IgD-negative memory B cell (primary cell): ENCODE data around the gene GRIN1. TPM values are rescaled to one million over a fixed set of nuclear protein-coding genes. Genes with fewer than 3 reads are reported as not detected.

Source experiments
- H3K27ac Mint-ChIP-seq, 3 donors: one replicate each; pipeline ENCODE4 v1.8.0; 2020 to 2022; ENCODE audit warnings: mild to moderate bottlenecking in 3 of 3, mixed read lengths in 3 of 3, moderate library complexity in 1 of 3
- H3K27me3 Mint-ChIP-seq: one replicate; pipeline ENCODE4 v1.8.0; 2021; ENCODE audit warnings: mixed read lengths
- H3K36me3 Mint-ChIP-seq: one replicate; pipeline ENCODE4 v1.8.0; 2020; ENCODE audit warnings: mild to moderate bottlenecking, mixed read lengths
- H3K4me1 Mint-ChIP-seq, 3 donors: one replicate each; pipeline ENCODE4 v1.8.0; 2020 to 2022; ENCODE audit warnings: mixed read lengths in 3 of 3, mild to moderate bottlenecking in 1 of 3
- H3K4me3 Mint-ChIP-seq, 4 donors: one replicate each; pipeline ENCODE4 v1.8.0; 2020 to 2022; ENCODE audit warnings: mild to moderate bottlenecking in 4 of 4, mixed read lengths in 4 of 4, moderate library complexity in 3 of 4
- H3K9me3 Mint-ChIP-seq, 3 donors: one replicate each; pipeline ENCODE4 v1.8.0; 2020 to 2021; ENCODE audit warnings: mixed read lengths in 3 of 3, mild to moderate bottlenecking in 1 of 3
- polyA plus RNA-seq: library from polyadenylated mRNA; unstranded; fragments of 300-500 nt; fragmentation: Illumina TruSeq; gene quantifications from one replicate; pipeline ENCODE4 v1.2.3, GENCODE V29; 2021

Gene GRIN1
- polyA plus RNA-seq, 1 donor from 2014 or later = not detected

DNA sequence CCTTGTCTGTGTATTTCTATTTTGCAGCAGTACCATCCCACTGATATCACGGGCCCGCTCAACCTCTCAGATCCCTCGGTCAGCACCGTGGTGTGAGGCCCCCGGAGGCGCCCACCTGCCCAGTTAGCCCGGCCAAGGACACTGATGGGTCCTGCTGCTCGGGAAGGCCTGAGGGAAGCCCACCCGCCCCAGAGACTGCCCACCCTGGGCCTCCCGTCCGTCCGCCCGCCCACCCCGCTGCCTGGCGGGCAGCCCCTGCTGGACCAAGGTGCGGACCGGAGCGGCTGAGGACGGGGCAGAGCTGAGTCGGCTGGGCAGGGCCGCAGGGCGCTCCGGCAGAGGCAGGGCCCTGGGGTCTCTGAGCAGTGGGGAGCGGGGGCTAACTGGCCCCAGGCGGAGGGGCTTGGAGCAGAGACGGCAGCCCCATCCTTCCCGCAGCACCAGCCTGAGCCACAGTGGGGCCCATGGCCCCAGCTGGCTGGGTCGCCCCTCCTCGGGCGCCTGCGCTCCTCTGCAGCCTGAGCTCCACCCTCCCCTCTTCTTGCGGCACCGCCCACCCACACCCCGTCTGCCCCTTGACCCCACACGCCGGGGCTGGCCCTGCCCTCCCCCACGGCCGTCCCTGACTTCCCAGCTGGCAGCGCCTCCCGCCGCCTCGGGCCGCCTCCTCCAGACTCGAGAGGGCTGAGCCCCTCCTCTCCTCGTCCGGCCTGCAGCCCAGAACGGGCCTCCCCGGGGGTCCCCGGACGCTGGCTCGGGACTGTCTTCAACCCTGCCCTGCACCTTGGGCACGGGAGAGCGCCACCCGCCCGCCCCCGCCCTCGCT is 29.0 kb downstream of the GRIN1 start:
- H3K27ac Mint-ChIP-seq = no peak overlapping the region
- H3K4me1 Mint-ChIP-seq = peaks cover 0 to 2% (median 0%) of the 10 kb centered on the region in 3 donors
- peaks cover 32% of the 10 kb centered on the region for H3K27me3 Mint-ChIP-seq
- H3K36me3 Mint-ChIP-seq = no peaks in the 10 kb centered on the region
- peak overlapping the region in 1 of 4 donors; percentile 72 for H3K4me3 Mint-ChIP-seq
- H3K9me3 Mint-ChIP-seq = no peaks in the 10 kb centered on the region

DNA sequence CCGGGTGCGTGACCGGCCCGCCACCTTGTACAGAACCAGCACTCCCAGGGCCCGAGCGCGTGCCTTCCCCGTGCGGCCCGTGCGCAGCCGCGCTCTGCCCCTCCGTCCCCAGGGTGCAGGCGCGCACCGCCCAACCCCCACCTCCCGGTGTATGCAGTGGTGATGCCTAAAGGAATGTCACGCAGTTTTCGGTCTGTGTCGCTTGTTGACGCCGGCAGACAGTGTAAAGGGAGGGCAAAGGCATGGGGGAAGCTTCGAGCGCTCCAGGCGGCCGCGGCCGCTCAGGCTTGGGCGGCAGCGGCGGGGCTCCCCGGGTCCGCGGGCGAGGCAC is 29.6 kb downstream of the GRIN1 start:
- Mint-ChIP-seq H3K36me3 (no peaks in the 10 kb centered on the region), H3K27me3 (peaks cover 27% of the 10 kb centered on the region), H3K9me3 (no peaks in the 10 kb centered on the region), H3K4me1 (peaks cover 0 to 2% (median 0%) of the 10 kb centered on the region in 3 donors), H3K4me3 (peak overlapping the region in 2 of 4 donors; percentile 28 to 48), H3K27ac (no peak overlapping the region)

DNA sequence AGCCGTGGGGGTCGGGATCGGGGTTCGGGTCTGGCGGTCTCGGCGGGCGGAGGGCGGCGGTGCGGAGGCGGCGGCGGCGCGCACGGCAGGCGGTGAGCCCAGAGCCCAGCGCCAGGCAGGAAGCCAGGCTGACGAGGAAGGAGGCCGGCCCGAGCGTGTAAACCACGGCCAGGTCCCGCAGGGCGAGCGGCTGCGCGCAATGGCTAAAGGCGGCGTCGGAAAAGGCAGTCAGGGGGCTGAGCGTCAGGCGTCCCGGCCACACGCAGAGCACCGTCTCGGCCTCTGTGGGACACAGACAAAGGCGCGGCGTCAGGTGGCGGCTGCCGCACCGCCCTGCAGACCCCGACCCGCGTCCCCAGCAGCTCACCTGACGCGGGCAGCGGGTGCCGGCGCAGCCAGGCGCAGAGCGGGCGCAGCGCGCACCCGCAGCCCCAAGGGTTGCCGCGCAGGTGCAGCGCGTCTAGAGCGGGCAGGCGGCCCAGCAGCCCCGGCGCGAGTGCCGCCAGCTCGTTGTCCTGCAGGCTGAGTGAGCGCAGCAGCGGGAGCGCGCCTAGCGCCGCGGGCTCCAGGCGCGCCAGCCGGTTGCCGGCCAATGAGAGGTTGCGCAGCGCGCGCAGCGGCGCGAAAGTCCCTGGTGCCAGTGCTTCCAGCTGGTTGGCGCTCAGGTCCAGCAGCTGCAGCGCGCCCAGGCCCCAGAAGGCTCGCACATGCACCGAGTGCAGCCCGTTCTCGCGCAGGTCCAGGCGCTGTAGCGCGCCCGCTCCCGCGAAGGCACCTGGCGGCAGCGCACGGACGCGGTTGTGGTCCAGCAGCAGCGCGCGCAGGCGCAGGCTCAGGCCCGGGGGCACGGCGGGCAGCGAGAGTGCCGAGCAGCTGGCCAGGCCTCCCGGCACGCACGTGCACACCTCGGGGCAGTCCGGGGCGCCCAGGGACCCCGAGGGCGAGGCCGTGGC is 30.2 kb downstream of the GRIN1 start:
- Mint-ChIP-seq H3K27ac (no peak overlapping the region), H3K4me3 (peak overlapping the region in 3 of 4 donors; percentile 38 to 66 (median 51)), H3K9me3 (no peaks in the 10 kb centered on the region), H3K27me3 (peaks cover 26% of the 10 kb centered on the region), H3K36me3 (no peaks in the 10 kb centered on the region), H3K4me1 (peaks cover 0 to 2% (median 0%) of the 10 kb centered on the region in 3 donors)

DNA sequence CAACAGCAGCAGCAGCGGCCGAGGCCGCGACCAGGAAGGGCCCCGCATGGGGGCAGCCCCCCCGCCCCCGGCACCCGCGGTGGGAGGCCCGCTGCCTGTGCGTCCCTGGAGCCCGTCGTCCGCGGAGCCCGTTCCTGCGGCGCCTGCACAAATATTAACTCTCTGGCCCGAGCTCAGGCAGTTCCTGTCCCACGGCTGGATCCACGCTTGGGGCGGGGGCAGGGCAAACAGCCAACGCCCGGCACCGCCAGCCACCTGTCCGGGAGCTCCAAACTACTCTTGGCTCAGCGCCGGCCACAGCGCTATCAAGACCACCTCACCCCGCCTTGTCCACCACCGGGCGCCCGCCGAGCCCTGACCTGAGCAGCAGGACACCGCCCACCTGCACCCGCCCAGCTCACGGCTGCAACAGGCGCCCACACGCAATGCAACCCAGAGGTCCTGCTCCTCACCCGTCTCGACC is 31.0 kb downstream of the GRIN1 start, which contains the start of gene LRRC26:
TSS of gene LRRC26 (minus strand) at position 156 of the 463 bp plus-strand sequence. CDS start at position 48, 108 bp downstream.
- H3K9me3 Mint-ChIP-seq = no peaks in the 10 kb centered on the region
- H3K36me3 Mint-ChIP-seq = no peaks in the 10 kb centered on the region
- peak within 1 kb of the TSS in 3 of 4 donors; percentile 38 to 66 (median 51) for H3K4me3 Mint-ChIP-seq
- H3K27me3 Mint-ChIP-seq = peaks cover 26% of the 10 kb centered on the region
- H3K27ac Mint-ChIP-seq = peak within 1 kb of the TSS in 2 of 3 donors; percentile 53 to 71
- H3K4me1 Mint-ChIP-seq = peaks cover 0 to 2% (median 0%) of the 10 kb centered on the region in 3 donors

DNA sequence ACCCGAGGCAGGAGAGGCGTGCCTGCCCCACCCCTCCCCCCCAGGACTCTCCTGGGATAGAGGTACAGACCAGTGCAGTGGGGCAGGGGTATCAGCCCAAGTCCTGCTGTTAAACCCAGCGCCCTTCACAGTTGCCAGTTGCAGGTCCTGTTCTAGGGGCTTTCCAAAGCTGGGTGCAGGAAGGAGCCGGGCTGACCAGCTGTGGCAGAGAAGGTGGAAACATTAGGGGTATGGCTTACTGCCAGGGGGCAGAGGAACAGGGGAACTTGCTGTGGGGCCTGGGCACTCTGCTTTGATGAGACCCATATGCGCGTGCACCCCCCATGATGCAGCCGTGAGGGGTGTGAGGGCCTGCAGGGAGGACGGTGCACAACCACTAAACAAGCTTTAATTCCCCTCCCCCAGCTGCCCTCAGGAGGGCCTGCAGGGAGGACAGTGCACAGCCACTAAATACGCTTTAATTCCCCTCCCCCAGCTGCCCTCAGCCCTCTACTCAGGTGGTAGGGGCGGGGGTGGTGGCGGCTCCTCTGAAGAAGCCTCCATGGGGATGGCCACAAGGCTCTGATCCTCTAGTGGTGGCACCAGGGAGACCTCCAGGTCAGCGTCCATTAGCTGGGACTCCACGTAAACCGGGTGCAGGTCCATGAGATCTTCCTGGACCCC is 31.7 kb downstream of the GRIN1 start:
- no peaks in the 10 kb centered on the region for H3K9me3 Mint-ChIP-seq
- no peaks in the 10 kb centered on the region for H3K36me3 Mint-ChIP-seq
- H3K4me3 Mint-ChIP-seq = no peak overlapping the region
- H3K4me1 Mint-ChIP-seq = peaks cover 0 to under 1% (median 0%) of the 10 kb centered on the region in 3 donors
- H3K27me3 Mint-ChIP-seq = peaks cover 20% of the 10 kb centered on the region
- H3K27ac Mint-ChIP-seq = peak overlapping the region in 1 of 3 donors; percentile 71

DNA sequence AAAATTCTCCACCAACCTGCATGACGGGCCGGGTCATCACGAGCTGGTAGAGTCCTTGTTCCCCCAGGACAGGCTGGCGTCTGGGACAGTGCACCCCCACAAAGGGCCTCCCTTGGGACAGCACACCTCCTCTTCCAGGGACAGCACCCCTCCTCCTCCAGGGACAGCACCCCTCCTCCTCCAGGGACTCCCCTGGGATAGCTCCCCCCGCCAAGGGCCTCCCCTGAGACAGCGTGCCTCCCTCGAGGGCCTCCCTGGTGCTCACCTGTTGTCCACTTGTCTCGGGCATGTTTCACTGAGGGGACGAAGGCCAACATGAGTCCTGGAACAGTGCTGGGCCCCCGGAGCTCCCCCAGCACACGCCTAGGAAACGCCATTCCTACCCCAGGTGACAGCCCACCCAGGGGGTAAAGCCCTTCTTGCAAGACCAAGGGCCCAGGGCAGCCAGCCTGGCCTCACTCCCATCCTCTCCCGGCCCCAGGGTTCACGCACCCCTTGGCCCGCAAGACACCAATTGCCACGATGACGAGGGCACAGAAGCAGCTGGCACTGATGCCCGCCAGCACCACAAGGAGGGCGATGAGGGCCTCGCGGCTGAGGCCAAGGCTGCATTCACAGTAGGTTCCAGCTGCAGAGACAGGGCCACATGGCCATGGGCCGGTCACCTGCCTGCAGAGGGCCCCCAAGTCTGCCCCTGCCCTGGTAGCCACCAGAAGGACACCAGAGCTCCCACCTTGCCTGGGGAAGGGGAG is 32.4 kb downstream of the GRIN1 start:
- H3K27ac Mint-ChIP-seq = peak overlapping the region in 1 of 3 donors; percentile 28
- peaks cover 0 to 2% (median 0%) of the 10 kb centered on the region in 3 donors for H3K4me1 Mint-ChIP-seq
- H3K4me3 Mint-ChIP-seq = no peak overlapping the region
- no peaks in the 10 kb centered on the region for H3K9me3 Mint-ChIP-seq
- H3K36me3 Mint-ChIP-seq = no peaks in the 10 kb centered on the region
- peaks cover 19% of the 10 kb centered on the region for H3K27me3 Mint-ChIP-seq

DNA sequence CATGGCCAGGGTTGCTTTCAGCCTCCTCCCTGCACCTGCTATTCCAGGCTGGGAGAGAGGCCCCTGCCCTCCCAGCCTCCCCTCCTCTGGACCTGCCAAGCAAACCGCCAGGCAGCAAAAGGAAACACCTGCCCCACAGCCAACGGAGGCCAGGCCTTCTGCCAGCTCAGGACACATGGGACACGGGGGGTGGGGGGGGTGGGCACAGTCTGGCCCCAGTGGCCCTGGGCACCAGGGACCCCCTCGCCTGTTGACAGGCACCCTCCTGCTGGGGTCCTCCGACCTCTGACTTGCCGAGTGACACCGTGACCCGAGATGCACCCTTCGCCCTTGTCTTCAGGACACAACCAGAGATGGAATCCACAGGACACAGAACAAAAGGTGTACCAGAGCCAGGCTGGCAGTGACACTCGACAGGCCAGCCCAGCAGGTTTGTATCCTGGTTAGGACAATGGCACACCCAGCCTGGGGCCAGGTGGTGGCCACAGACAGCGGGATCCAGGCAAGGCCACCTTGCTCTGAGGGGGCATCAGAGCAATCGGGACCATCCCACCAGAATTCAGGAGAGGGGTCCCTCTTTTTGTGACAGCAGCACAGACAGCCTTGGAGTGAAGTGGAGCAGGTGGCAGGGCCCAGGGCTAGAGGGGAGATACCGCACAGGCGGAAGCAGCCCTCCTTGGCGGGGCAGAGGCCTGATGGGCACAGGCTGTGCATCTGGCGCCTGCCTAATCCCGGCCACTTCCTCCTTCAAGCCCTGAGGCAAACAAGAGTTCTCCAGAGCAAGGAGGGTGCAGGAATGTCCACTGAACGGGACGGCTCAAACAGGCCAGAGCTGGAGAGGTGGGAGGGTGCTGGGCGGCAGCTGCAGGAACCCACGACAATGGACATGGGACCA is 34.2 kb downstream of the GRIN1 start:
- Mint-ChIP-seq H3K27me3 (peaks cover 12% of the 10 kb centered on the region), H3K4me1 (peaks cover 0 to 3% (median 0%) of the 10 kb centered on the region in 3 donors), H3K36me3 (no peaks in the 10 kb centered on the region)

DNA sequence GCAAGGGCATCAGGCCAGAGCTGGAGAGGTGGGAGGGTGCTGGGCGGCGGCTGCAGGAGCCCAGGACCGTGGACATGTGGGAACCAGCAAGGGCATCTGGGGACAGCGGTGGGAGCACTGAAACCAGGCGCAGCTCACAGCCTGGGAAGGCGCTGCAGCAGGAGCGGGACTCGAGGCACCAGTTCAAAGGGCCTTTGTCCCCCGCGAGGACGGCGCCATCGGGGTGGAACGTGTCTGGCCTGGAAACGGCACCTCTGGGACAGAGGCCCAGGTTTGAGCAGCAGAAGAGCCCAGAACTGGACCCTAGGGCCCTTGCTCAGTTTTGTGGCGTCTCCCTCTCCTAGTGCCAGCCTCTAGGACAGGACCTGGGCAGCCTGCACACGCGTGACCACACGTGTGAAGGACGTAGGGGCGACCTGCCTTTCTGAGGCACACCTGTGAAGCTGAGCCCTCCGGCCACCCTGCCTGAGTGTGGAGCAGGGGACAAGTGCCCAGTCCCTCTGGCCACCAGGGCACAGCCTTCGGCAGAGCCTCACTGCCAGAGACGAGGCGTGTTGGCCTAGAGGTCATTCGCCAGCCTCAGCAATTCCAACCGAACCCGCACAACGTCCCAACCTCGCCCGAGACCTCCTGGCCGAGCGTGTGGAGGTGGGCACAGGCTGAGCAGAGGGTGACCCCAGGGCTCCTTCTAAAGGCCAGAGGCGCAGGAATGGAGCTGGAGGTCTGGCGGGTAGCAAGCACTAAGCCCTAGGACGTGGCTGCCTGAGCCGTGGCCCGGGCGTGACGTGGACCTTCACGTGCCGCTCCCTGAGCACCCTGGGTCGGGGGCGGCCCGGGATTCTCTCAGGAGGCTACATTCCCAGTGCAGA is 35.1 kb downstream of the GRIN1 start:
- Mint-ChIP-seq H3K27me3 (peaks cover 9% of the 10 kb centered on the region), H3K27ac (peak overlapping the region in 2 of 3 donors; percentile 45 to 50), H3K36me3 (no peaks in the 10 kb centered on the region), H3K4me3 (no peak overlapping the region), H3K9me3 (no peaks in the 10 kb centered on the region), H3K4me1 (peaks cover 0 to 3% (median 0%) of the 10 kb centered on the region in 3 donors)

More for the DNA sequence above, 34.2 kb downstream of the GRIN1 start:
- Mint-ChIP-seq H3K27ac (peak overlapping the region in 2 of 3 donors; percentile 43 to 45), H3K4me3 (peak overlapping the region in 1 of 4 donors; percentile 65), H3K9me3 (no peaks in the 10 kb centered on the region)

DNA sequence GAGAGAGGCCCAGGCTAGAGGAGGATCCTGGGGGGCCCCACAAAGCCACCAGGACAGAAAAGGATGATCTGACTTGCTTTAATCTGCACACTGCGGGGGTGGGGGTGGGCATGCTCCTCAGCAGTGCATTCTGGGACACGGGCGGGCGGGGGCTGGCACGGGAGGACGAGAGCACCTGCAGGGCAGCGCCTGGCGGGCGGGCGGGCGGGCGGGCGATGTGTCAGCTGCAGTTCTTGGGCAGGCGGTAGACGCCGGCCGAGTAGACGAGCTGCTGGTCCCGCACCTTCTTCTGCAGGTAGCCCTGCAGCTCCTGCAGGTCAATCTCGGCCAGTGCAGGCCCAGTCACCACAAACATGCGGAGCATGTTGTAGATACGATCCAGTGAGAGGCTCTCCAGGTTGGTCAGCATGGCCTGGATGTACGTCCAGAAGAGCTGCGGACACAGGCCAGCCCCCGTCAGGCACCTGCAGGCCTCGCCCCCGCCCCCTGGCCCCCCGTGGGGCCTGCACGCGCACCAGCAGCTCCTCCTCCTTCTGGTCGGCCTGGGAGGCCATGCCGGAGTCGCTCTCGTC is 35.9 kb downstream of the GRIN1 start:
- peaks cover 9% of the 10 kb centered on the region for H3K27me3 Mint-ChIP-seq
- H3K4me3 Mint-ChIP-seq = no peak overlapping the region
- H3K4me1 Mint-ChIP-seq = peaks cover 0 to 3% (median 0%) of the 10 kb centered on the region in 3 donors
- no peaks in the 10 kb centered on the region for H3K9me3 Mint-ChIP-seq
- no peak overlapping the region for H3K27ac Mint-ChIP-seq
- H3K36me3 Mint-ChIP-seq = no peaks in the 10 kb centered on the region

DNA sequence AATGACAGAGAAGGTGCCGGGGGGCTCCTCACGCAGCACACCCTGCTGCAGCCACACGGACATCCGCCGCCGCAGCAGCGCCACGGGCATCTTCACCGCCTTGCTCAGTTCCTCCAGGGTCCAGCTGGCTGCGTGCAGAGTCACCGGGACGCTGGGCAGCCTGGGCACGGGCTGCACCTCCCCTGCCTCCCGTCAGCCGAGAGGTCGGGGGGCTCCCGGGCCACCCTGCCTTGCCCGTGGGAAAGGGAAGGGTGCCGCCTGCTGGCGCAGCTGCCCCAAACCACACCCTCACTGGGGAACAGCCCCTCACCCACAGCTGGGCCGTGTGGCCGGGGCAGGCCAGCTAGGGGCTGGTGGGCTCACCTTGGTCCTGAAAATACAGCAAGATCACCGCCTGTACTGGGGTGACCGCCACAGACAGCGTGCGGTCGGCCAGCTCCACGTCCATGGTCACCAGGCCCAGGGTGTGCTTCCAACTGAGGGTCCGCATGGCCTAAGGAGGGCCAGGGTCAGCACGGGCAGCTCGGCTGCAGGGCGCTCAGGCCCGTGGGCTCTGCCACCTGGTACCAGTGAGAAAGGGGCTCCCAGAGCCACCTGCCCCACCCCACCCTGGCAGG is 36.5 kb downstream of the GRIN1 start:
- Mint-ChIP-seq H3K27me3 (peaks cover 4% of the 10 kb centered on the region), H3K9me3 (no peaks in the 10 kb centered on the region), H3K36me3 (no peaks in the 10 kb centered on the region), H3K4me1 (peaks cover 0 to 3% (median 0%) of the 10 kb centered on the region in 3 donors), H3K4me3 (no peak overlapping the region), H3K27ac (no peak overlapping the region)

DNA sequence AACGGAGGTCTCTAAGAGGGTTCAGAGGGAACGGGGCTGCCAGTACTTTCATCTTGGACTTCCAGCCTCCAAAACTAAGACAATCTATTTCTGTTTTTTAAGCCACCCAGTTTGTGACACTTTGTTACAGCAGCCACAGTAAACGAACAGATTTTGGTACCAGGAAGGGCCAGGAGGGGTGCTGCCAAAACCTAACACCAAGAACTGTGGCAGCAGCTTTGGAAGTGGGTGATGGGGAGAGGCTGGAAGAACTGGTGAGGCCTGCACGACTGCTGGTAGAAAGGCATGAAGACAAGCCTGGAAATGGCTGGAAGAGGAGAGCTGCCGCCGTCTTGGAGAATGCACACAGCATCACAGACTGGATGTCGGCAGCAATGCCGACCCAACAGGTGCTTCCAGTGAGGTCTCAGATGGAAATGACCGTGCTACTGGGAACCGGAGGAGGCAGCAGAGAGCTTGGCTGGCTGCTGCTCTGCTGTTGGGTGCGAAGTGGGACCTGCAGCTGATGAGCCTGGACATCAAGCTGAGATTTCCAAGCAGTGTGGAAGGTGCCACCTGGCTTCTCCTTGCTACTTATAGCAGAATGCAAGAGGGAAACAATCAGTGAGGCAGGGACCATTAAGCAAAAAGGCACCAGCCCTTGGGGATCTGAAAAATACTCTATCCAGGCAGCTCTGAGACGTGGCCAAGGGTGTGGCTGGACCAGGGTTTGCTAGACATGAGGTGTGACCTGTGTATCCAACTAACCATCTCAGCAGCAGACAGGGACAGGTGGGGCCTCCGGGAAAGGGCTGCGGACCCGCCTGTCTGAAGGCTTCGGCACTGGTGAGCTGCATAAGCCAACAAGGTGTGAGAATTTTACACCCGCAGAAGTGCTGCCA is 37.6 kb downstream of the GRIN1 start:
- H3K4me3 Mint-ChIP-seq = peak overlapping the region in 1 of 4 donors; percentile 70
- H3K4me1 Mint-ChIP-seq = peaks cover 0 to 3% (median 0%) of the 10 kb centered on the region in 3 donors
- peaks cover 1% of the 10 kb centered on the region for H3K27me3 Mint-ChIP-seq
- no peaks in the 10 kb centered on the region for H3K9me3 Mint-ChIP-seq
- no peaks in the 10 kb centered on the region for H3K36me3 Mint-ChIP-seq
- H3K27ac Mint-ChIP-seq = peak overlapping the region in 2 of 3 donors; percentile 46 to 73
